Activated CD8-positive, alpha-beta T cell treated with anti-CD3 and anti-CD28 coated beads, Interleukin-2, amount 10 ng/mL, durations not matched to agents 7 days and 5 days (primary cell): ENCODE results near the gene IGF2BP2. TPM values are rescaled to one million over a fixed set of nuclear protein-coding genes. Genes with fewer than 3 reads are reported as not detected.
"Not testable (repeated sequence)": the region's sequence is repeated elsewhere in the genome, so short reads cannot be mapped to it uniquely, and the experiment has no call there.

Experiments used
- ATAC-seq: fragments of 150-1000 bp; cut with Tn5 transposase; one replicate; pipeline ENCODE4 v1.10.0; 2021; ENCODE audit warnings: moderate library complexity
- CTCF ChIA-PET: fragments of 350-600 bp; sonication (Branson Sonifier 250); formaldehyde crosslinking; loops from one replicate; lab custom pipeline; 2021; ENCODE audit warnings: antibody characterized with exemption; lab: Charles Lee
- POLR2A ChIA-PET: fragments of 350-600 bp; sonication (Branson Sonifier 250); formaldehyde crosslinking; loops from one replicate; lab custom pipeline; 2021; ENCODE audit warnings: antibody characterized with exemption; lab: Charles Lee
- DNase-seq: peaks from one replicate; pipeline ENCODE4 v3.0.0-alpha.2; 2020
- H3K27ac Mint-ChIP-seq: one replicate; pipeline ENCODE4 v1.8.0; 2021; ENCODE audit warnings: mild to moderate bottlenecking, mixed read lengths
- H3K27me3 Mint-ChIP-seq: one replicate; pipeline ENCODE4 v1.8.0; 2021; ENCODE audit warnings: low read depth, mixed read lengths
- H3K36me3 Mint-ChIP-seq: one replicate; pipeline ENCODE4 v1.8.0; 2021; ENCODE audit warnings: low read depth, mixed read lengths
- H3K4me1 Mint-ChIP-seq: one replicate; pipeline ENCODE4 v1.8.0; 2021; ENCODE audit warnings: low read depth, mixed read lengths
- H3K4me3 Mint-ChIP-seq: one replicate; pipeline ENCODE4 v1.8.0; 2021; ENCODE audit warnings: mild to moderate bottlenecking, mixed read lengths
- H3K9me3 Mint-ChIP-seq: one replicate; pipeline ENCODE4 v1.8.0; 2022; ENCODE audit warnings: mixed read lengths; ENCODE audit not compliant: insufficient read depth
- total RNA-seq, 2 experiments: library from RNA; stranded (reverse); gene quantifications; one replicate each; pipeline ENCODE4 v1.2.3, GENCODE V29; 2021

The IGF2BP2 gene
- total RNA-seq, 2 experiments from 2014 or later: 0.21 to 0.32 TPM

- DNase-seq: no peak
- no peak overlapping the region for H3K27ac Mint-ChIP-seq
- POLR2A ChIA-PET: no interaction called here
- CTCF ChIA-PET: interaction anchor here (1.9 kb wide), 1 partner anchor 53 kb away, joined by 8 read pairs; no protein-coding TSS in a partner anchor
- peaks cover 23% of the 10 kb centered on the region for H3K27me3 Mint-ChIP-seq
- no peak for ATAC-seq
- no peaks in the 10 kb centered on the region for H3K9me3 Mint-ChIP-seq
- H3K4me1 Mint-ChIP-seq: no peaks in the 10 kb centered on the region
- H3K36me3 Mint-ChIP-seq: no peaks in the 10 kb centered on the region
- no peak overlapping the region for H3K4me3 Mint-ChIP-seq
These were observed 111.8 kb downstream of the IGF2BP2 start for GRCh38 chr3:185713015-185713414.

DNA sequence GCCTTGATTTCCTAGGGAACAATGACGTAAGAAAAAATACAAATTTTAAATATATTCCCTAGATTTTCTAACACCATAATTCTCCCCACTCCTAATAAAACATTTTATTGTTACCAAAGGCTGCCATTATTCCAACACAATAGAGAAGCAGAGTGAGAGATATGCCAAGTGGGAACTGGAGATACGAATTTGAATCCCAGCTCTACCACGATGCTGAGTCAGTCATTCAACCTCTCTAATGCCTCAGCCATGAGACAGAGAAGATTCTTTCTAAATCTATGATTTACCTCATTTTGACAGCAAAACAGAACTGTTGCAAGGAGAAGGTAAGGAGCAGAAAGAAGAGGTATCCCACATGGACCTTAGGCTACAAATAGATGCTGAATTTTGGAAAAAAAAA lies 112.5 kb downstream of the IGF2BP2 start:
- Mint-ChIP-seq H3K9me3 (no peaks in the 10 kb centered on the region), H3K4me1 (no peaks in the 10 kb centered on the region), H3K27me3 (peaks cover 26% of the 10 kb centered on the region), H3K27ac (no peak overlapping the region), H3K4me3 (no peak overlapping the region), H3K36me3 (no peaks in the 10 kb centered on the region)
- POLR2A ChIA-PET: no interaction called here
- DNase-seq: no peak
- ATAC-seq: no peak
- CTCF ChIA-PET: interaction anchor here (1.1 to 1.9 kb wide), 2 partner anchors 52 to 56 kb away, joined by 3 to 8 read pairs; no protein-coding TSS in a partner anchor

DNA sequence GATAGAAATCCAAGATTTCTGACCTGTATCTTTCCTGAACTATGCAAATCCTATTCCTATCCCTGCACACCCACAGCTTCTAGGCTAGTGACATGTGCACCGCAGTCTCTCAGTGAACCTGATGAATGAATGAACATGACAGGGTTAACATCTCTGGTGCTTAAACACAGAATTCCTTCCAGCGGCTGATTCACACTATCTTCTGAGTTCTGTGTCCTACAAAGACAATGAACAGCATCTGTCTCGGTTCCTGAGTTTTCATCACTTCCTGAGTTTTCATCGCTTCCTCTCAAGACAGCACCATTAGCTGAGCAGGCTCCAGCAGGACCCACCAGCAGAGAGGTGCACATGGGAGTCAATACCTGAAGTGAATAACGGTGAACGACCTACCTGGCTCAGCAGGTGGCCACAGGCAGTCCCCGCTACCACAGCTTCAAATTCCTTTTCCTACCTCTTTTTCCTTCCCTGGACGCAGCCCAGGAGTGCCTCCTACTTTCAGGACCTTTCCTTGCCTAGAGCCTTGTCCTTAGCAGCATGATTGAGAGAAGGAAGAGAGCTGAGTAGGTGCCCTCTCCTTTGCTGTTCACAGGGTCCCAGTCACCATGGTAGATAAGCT lies 113.5 kb downstream of the IGF2BP2 start:
- DNase-seq: no peak
- Mint-ChIP-seq H3K36me3 (no peaks in the 10 kb centered on the region), H3K27ac (no peak overlapping the region), H3K4me3 (no peak overlapping the region), H3K9me3 (no peaks in the 10 kb centered on the region), H3K4me1 (no peaks in the 10 kb centered on the region), H3K27me3 (peaks cover 26% of the 10 kb centered on the region)
- CTCF ChIA-PET: interaction anchor here (0.7 to 1.9 kb wide), 3 partner anchors 51 to 57 kb away, joined by 3 to 8 read pairs (median 3); no protein-coding TSS in a partner anchor
- POLR2A ChIA-PET: no interaction called here
- no peak for ATAC-seq

DNA sequence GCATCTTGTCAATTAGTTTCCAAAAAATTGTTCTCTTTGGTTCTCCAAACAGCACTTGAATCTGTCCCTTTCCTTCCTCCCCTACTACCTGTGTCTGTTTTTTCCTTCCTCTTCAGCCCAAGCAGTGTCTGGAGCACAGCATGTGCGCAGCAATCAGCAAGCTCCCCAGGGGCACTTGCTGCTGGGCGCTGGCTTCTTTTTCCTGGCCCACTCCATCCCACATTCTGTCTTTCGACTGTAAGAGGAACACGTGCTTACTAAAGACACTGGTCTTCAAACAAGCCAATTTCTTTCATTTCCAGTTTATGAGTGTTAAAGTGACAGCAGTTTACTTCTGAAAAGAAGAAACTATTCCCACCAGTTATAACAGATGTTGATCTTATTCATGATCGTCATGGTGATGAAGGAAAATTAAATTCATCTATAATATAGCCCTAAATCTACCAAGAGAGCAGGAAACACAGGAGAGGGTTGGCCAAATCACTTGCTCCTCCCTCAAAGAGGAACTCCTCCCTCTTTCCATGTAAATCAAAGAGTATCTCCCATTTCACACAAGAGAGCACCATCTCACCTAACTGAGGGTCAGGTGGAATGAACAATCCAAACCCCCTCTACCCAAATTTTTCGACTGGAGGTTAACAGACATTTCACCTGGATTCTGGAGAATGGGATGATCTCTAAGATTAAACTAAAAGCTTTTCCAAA lies 115.4 kb downstream of the IGF2BP2 start:
- Mint-ChIP-seq H3K36me3 (no peaks in the 10 kb centered on the region), H3K9me3 (no peaks in the 10 kb centered on the region), H3K27me3 (peaks cover 20% of the 10 kb centered on the region), H3K4me1 (no peaks in the 10 kb centered on the region), H3K27ac (no peak overlapping the region), H3K4me3 (no peak overlapping the region)
- DNase-seq (no peak), ATAC-seq (no peak)
- POLR2A ChIA-PET: no interaction called here
- CTCF ChIA-PET: no interaction called here

DNA sequence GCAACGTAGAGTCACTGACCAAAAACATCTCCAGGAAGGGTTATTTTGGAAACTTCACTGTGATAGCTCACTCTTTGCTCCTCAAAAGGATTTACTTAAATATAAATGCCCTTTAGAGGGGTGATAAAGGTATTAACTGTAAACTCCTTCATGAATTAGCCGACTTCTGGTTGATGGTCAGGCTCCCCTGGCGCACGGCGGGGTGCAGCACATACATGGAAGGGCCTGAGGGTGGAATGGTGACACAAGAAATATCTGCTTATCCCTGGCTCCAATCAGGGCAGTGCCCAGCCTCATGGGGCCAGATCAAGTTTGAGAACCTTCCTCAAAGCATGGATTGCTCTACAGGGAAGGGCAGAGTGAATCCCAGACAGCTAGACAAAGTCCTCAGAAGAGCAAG lies 116.5 kb downstream of the IGF2BP2 start:
- no peak overlapping the region for H3K27ac Mint-ChIP-seq
- DNase-seq: no peak
- no peak overlapping the region for H3K4me3 Mint-ChIP-seq
- H3K9me3 Mint-ChIP-seq: no peaks in the 10 kb centered on the region
- ChIA-PET POLR2A (no interaction called here), CTCF (no interaction called here)
- ATAC-seq: no peak
- peaks cover 19% of the 10 kb centered on the region for H3K27me3 Mint-ChIP-seq
- no peaks in the 10 kb centered on the region for H3K4me1 Mint-ChIP-seq
- H3K36me3 Mint-ChIP-seq: no peaks in the 10 kb centered on the region

DNA sequence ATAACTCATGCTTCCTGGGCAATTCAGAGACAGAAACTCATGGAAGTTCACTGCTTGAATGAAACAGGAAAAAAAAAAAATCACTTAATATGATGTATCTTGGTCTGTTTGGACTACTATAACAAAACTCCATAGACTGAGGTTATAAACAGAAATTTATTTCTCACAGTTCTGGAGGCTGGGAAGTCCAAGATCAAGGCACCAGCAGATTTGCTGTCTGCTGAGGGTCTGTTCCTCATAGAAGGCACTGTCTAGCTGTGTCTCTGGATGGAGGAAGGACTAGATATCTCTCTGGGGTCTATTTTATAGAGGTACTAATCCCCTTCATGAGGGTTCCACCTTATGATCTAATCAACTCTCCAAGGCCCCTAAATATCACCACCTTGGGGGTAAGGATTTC lies 119.3 kb downstream of the IGF2BP2 start:
- DNase-seq (no peak), ATAC-seq (no peak)
- no peaks in the 10 kb centered on the region for H3K4me1 Mint-ChIP-seq
- H3K27me3 Mint-ChIP-seq: peaks cover 11% of the 10 kb centered on the region
- no peak overlapping the region for H3K4me3 Mint-ChIP-seq
- H3K9me3 Mint-ChIP-seq: no peaks in the 10 kb centered on the region
- H3K36me3 Mint-ChIP-seq: no peaks in the 10 kb centered on the region
- H3K27ac Mint-ChIP-seq: no peak overlapping the region
- CTCF ChIA-PET: no interaction called here
- POLR2A ChIA-PET: interaction anchor here (0.5 kb wide), 1 partner anchor 668 kb away, joined by 3 read pairs; no protein-coding TSS in a partner anchor

- ATAC-seq: no peak
- no peaks in the 10 kb centered on the region for H3K9me3 Mint-ChIP-seq
- no peaks in the 10 kb centered on the region for H3K36me3 Mint-ChIP-seq
- no peak for DNase-seq
- H3K4me3 Mint-ChIP-seq: no peak overlapping the region
- ChIA-PET POLR2A (no interaction called here), CTCF (no interaction called here)
- H3K4me1 Mint-ChIP-seq: no peaks in the 10 kb centered on the region
- H3K27ac Mint-ChIP-seq: no peak overlapping the region
- H3K27me3 Mint-ChIP-seq: peaks cover 10% of the 10 kb centered on the region
These were observed 122.3 kb downstream of the IGF2BP2 start for GRCh38 chr3:185702262-185703225.

DNA sequence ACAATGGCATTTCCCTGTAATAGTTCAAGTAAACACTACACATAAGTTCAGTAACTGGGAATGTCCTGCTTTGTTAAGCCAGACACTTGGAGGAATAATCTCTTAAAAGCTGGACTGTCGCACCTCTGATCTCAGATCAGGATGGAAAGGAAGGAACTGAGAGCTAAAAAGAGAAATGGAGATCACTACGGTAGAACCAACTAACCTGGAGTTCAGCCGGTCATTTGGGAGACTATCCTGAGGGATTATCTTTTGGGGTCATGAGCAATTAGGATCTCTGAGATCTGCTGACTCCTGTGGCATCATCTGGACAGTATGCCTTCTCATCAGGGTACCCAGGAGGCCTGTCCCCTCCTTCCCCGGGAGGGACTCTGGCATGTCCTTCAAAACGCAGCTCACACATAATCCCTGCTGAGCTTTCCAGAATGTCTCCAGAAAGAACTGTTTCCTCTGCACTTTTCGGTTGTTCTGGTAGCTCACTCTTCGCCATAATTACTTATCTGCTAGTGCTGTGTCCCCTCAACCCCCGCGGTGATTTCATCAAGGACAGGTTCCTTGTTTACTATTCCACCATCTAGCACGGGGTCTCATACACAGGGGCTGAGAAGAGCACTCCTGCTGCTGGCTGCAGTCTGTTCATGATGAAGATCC lies 123.1 kb downstream of the IGF2BP2 start:
- DNase-seq (no peak), ATAC-seq (no peak)
- H3K4me3 Mint-ChIP-seq: no peak overlapping the region
- no peaks in the 10 kb centered on the region for H3K4me1 Mint-ChIP-seq
- ChIA-PET CTCF (no interaction called here), POLR2A (no interaction called here)
- peaks cover 10% of the 10 kb centered on the region for H3K27me3 Mint-ChIP-seq
- no peak overlapping the region for H3K27ac Mint-ChIP-seq
- H3K36me3 Mint-ChIP-seq: no peaks in the 10 kb centered on the region
- H3K9me3 Mint-ChIP-seq: no peaks in the 10 kb centered on the region

DNA sequence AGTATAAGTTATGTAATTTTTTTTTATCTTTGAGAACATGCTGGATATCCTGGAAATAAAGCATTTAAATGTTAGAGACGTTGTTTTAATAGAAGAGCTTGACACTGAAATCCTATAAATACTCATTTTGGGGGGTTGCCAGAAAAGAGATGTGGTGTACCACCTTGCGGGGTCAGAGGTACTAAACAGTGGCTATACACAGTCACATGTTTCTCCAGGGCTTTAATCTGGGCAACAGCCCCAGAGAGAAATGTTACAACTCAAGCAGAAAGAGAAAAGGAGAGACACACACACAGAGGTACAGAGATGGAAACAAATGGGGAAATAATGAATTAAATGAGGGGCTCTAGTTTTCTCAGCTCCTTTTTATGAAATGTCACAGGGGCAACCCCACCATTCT lies 124.9 kb downstream of the IGF2BP2 start:
- H3K36me3 Mint-ChIP-seq: no peaks in the 10 kb centered on the region
- ChIA-PET POLR2A (no interaction called here), CTCF (interaction anchor here (1.4 kb wide), 1 partner anchor 69 kb away, joined by 4 read pairs; no protein-coding TSS in a partner anchor)
- DNase-seq: no peak
- H3K9me3 Mint-ChIP-seq: no peaks in the 10 kb centered on the region
- ATAC-seq: no peak
- no peak overlapping the region for H3K27ac Mint-ChIP-seq
- no peak overlapping the region for H3K4me3 Mint-ChIP-seq
- no peaks in the 10 kb centered on the region for H3K4me1 Mint-ChIP-seq
- peaks cover 14% of the 10 kb centered on the region for H3K27me3 Mint-ChIP-seq

GRCh38 chr3:185697228-185697627 lies 127.6 kb downstream of the IGF2BP2 start:
- DNase-seq, H3K36me3 Mint-ChIP-seq, H3K4me1 Mint-ChIP-seq, ATAC-seq, POLR2A ChIA-PET, CTCF ChIA-PET, H3K27ac Mint-ChIP-seq, H3K4me3 Mint-ChIP-seq, H3K27me3 Mint-ChIP-seq, H3K9me3 Mint-ChIP-seq: not testable (repeated sequence)

GRCh38 chr3:185696039-185696438 lies 128.8 kb downstream of the IGF2BP2 start:
- Mint-ChIP-seq H3K36me3 (no peaks in the 10 kb centered on the region), H3K4me1 (no peaks in the 10 kb centered on the region), H3K27ac (no peak overlapping the region), H3K27me3 (peaks cover 6% of the 10 kb centered on the region), H3K4me3 (no peak overlapping the region), H3K9me3 (no peaks in the 10 kb centered on the region)
- CTCF ChIA-PET: interaction anchor here (0.9 to 1.4 kb wide), 3 partner anchors 18 to 72 kb away, joined by 3 to 6 read pairs (median 3); no protein-coding TSS in a partner anchor
- DNase-seq (no peak), ATAC-seq (no peak)
- POLR2A ChIA-PET: interaction anchor here (0.6 kb wide), 1 partner anchor 224 kb away, joined by 3 read pairs; no protein-coding TSS in a partner anchor
